ENCODE data around the gene USH2A. TPM values are rescaled to one million over a fixed set of nuclear protein-coding genes. Genes with fewer than 3 reads are reported as not detected.

USH2A gene
- polyA plus RNA-seq, 3 donors = not detected

GRCh38 chr1:215744419-215744818 is 678.8 kb downstream of the USH2A start:
- no CpG with 5 or more reads among the region's 1 CpG for WGBS (ENCODE audit: insufficient coverage)
- H3K36me3 Mint-ChIP-seq = no peaks in the 10 kb centered on the region
- H3K79me2 ChIP-seq (ENCODE audit: insufficient read depth, low read length) = no peaks in the 10 kb centered on the region
- no peak overlapping the region for H3K9ac ChIP-seq (ENCODE audit: insufficient read depth, low read length, poor library complexity, severe bottlenecking)
- intact Hi-C loops (cut with micrococcal nuclease) = no loop called here
- H3K4me3 ChIP-seq (replicated peaks in 1 of 3; ENCODE audit: low read depth in 2 of 3, low read length in 3 of 3) = no peak overlapping the region
- H3K27me3 ChIP-seq (ENCODE audit: control insufficient read depth in 2 of 2, insufficient read depth in 2 of 2, low read length in 2 of 2) = no peaks in the 10 kb centered on the region
- no peak overlapping the region for H3K4me2 ChIP-seq (replicated peaks; ENCODE audit: extremely low read depth, low read length, poor library complexity, severe bottlenecking)
- no peaks in the 10 kb centered on the region for H4K20me1 ChIP-seq (ENCODE audit: insufficient read depth, low read length)
- no peaks in the 10 kb centered on the region for H3K9me3 ChIP-seq (replicated peaks in 1 of 2; ENCODE audit: control insufficient read depth in 1 of 2, insufficient read depth in 1 of 2, low read length in 2 of 2)
- no peaks in the 10 kb centered on the region for H3K4me1 ChIP-seq (ENCODE audit: control insufficient read depth in 1 of 2, insufficient read depth in 2 of 2, low read length in 2 of 2)
- H3K9me3 Mint-ChIP-seq = peaks cover 0 to 6% (median 0%) of the 10 kb centered on the region in 7 donors
- TF ChIP-seq, protein P1, sequence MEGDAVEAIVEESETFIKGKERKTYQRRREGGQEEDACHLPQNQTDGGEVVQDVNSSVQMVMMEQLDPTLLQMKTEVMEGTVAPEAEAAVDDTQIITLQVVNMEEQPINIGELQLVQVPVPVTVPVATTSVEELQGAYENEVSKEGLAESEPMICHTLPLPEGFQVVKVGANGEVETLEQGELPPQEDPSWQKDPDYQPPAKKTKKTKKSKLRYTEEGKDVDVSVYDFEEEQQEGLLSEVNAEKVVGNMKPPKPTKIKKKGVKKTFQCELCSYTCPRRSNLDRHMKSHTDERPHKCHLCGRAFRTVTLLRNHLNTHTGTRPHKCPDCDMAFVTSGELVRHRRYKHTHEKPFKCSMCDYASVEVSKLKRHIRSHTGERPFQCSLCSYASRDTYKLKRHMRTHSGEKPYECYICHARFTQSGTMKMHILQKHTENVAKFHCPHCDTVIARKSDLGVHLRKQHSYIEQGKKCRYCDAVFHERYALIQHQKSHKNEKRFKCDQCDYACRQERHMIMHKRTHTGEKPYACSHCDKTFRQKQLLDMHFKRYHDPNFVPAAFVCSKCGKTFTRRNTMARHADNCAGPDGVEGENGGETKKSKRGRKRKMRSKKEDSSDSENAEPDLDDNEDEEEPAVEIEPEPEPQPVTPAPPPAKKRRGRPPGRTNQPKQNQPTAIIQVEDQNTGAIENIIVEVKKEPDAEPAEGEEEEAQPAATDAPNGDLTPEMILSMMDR (IDR thresholded peaks at IDR 0.05) = no peak
- DNase-seq = no peak
- H3K36me3 ChIP-seq (replicated peaks in 1 of 2; ENCODE audit: control insufficient read depth in 1 of 2, insufficient read depth in 2 of 2, low read length in 2 of 2) = no peaks in the 10 kb centered on the region
- H2AFZ ChIP-seq (ENCODE audit: insufficient read depth, low read depth, low read length, poor library complexity, severe bottlenecking) = no peak overlapping the region
- peaks cover 0 to 1% (median 1%) of the 10 kb centered on the region in 3 donors for H3K27me3 Mint-ChIP-seq (ENCODE audit: low read depth in 3 of 3)
- H3K4me3 Mint-ChIP-seq = no peak overlapping the region
- no peak overlapping the region for H3K27ac Mint-ChIP-seq
- H3K4me1 Mint-ChIP-seq = no peaks in the 10 kb centered on the region
- H3K27ac ChIP-seq (ENCODE audit: low read depth in 1 of 2, low read length in 2 of 2) = no peak overlapping the region

- Mint-ChIP-seq H3K9me3 (peaks cover 0 to 2% (median 1%) of the 10 kb centered on the region in 7 donors), H3K4me3 (no peak overlapping the region), H3K36me3 (no peaks in the 10 kb centered on the region), H3K27me3 (ENCODE audit: low read depth in 3 of 3) (no peaks in the 10 kb centered on the region), H3K4me1 (no peaks in the 10 kb centered on the region), H3K27ac (no peak overlapping the region)
- H4K20me1 ChIP-seq (ENCODE audit: insufficient read depth, low read length) = no peaks in the 10 kb centered on the region
- DNase-seq = no peak
- TF ChIP-seq, protein P1 (IDR thresholded peaks at IDR 0.05) = no peak
- no peak overlapping the region for H3K27ac ChIP-seq (ENCODE audit: low read depth in 1 of 2, low read length in 2 of 2)
- no peaks in the 10 kb centered on the region for H3K36me3 ChIP-seq (replicated peaks in 1 of 2; ENCODE audit: control insufficient read depth in 1 of 2, insufficient read depth in 2 of 2, low read length in 2 of 2)
- H3K9me3 ChIP-seq (replicated peaks in 1 of 2; ENCODE audit: control insufficient read depth in 1 of 2, insufficient read depth in 1 of 2, low read length in 2 of 2) = no peaks in the 10 kb centered on the region
- no peak overlapping the region for H3K4me3 ChIP-seq (replicated peaks in 1 of 3; ENCODE audit: low read depth in 2 of 3, low read length in 3 of 3)
- H3K9ac ChIP-seq (ENCODE audit: insufficient read depth, low read length, poor library complexity, severe bottlenecking) = no peak overlapping the region
- intact Hi-C loops (cut with micrococcal nuclease) = no loop called here
- H3K79me2 ChIP-seq (ENCODE audit: insufficient read depth, low read length) = no peaks in the 10 kb centered on the region
- no CpG with 5 or more reads among the region's 3 CpGs for WGBS (ENCODE audit: insufficient coverage)
- no peaks in the 10 kb centered on the region for H3K4me1 ChIP-seq (ENCODE audit: control insufficient read depth in 1 of 2, insufficient read depth in 2 of 2, low read length in 2 of 2)
- no peak overlapping the region for H3K4me2 ChIP-seq (replicated peaks; ENCODE audit: extremely low read depth, low read length, poor library complexity, severe bottlenecking)
- H2AFZ ChIP-seq (ENCODE audit: insufficient read depth, low read depth, low read length, poor library complexity, severe bottlenecking) = no peak overlapping the region
- no peaks in the 10 kb centered on the region for H3K27me3 ChIP-seq (ENCODE audit: control insufficient read depth in 2 of 2, insufficient read depth in 2 of 2, low read length in 2 of 2)
Observed at GRCh38 chr1:215739025-215739424, 684.2 kb downstream of the USH2A start.
